GM19467 (cell line): ENCODE data around the gene VMO1.

Experiments
- ATAC-seq: cut with Tn5 transposase; IDR thresholded peaks from one replicate; pipeline ENCODE4 v1.9.1; 2021; ENCODE audit warnings: mild to moderate bottlenecking, moderate library complexity; ENCODE audit not compliant: unreplicated experiment

VMO1 gene

DNA sequence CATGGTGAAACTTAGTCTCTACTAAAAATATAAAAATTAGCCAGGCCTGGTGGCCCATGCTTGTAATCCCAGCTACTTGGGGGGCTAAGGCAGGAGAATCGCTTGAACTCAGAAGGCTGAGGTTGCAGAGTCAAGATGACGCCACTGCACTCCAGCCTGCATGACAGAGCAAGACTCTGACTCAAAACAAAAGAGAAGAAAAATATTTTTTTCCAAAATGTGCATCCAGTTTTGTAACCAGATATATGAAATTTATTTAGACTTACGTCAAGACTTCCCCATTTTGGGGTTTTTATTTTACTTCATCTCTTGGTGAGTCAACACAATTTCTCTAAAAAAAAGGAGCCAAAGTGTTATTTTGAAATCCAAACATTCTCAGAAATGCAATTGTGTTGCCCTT lies 20.0 kb downstream of the VMO1 start:
- no peak for ATAC-seq

DNA sequence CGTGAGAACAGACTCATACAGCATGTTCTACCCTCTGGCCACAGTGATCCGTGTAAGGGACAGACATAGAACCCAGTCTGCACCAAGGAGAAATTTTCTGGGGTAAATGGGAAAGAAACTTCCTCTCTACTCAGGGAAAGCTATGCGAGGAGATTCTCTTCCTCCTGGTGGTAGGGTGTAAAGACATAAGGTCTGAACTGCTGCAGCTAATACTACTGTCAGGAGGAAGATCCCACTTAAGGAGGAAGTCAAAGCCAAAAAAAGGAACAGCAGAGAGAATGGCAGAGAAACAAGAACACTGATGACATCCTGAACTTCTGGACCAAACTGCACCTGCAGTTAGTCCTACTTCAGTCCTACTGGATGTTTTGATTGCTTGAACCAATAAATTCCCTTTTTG lies 21.6 kb downstream of the VMO1 start:
- no peak for ATAC-seq

DNA sequence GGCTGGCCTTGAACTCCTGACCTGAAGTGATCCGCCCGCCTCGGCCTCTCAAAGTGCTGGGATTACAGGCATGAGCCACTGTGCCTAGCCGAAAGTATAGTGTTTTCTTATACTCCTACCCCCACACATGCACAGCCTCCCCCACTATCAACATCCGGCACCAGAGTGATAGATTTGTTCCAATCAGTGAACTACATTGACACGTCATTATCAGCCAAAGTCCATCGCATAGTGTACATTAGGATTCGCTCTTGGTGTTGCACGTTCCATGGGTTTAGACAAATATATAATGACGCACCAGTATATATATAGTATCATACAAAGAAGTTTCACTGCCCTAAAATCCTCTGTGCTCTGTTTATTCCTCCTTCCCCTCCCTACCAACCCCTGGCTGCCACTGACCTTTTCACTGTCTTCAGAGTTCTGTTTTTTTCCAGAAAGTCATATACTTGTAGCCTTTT lies 26.4 kb downstream of the VMO1 start:
- ATAC-seq, result no peak

DNA sequence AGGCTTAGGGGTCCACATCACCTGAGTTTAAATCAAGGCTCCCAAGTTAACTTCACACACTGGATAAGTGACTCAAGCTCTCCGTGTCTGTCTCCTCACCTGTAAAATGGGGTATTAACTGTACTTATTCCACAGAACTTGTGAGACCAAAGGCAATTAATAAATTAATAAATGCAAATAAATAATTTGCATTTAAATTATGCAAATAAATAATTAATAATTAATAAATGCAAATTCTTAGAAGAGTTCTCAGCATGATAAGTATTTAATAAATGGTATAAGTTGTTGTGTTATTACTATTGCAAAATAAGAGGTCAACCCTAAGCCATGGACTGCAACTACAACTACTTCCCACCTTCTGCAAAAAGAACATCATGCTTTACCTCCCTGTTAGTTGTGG lies 32.8 kb downstream of the VMO1 start:
- ATAC-seq, result no peak

DNA sequence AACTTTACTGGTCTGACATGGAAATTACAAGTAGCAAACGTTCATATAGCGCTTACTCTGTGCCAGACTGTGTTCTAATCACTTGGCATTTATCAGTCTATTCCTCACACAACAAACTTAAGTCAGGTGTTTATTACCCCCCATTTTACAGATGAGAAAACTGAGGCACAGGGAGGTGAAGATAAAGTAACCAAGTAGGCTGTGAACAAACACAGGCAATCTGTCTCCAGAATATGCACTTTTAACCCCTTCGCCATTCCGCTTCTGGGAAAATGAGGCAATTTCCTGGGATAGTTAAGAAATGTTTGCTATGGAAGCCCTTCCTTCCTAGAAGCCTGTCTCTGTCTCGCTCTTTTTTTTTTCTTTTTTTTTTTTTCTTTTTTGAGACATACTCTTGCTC lies 34.2 kb downstream of the VMO1 start:
- no peak for ATAC-seq

DNA sequence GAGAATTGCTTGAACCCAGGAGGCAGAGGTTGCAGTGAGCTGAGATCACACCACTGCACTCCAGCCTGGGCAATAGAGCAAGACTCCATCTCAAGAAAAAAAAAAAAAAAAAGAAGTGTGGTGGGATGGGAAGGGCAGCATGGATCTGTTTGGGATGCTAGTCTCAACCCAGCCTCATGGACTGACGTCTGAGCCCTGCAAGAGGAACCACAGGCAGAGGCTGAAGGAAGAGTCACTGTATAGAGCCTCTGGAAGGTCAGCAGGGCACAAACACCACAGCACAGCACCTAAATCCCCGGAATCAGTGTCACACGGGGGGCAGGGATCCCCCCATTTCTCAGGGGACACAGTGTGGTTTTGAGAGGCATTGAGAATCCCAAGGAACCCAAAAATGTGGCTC lies 35.6 kb downstream of the VMO1 start:
- ATAC-seq, result no peak

DNA sequence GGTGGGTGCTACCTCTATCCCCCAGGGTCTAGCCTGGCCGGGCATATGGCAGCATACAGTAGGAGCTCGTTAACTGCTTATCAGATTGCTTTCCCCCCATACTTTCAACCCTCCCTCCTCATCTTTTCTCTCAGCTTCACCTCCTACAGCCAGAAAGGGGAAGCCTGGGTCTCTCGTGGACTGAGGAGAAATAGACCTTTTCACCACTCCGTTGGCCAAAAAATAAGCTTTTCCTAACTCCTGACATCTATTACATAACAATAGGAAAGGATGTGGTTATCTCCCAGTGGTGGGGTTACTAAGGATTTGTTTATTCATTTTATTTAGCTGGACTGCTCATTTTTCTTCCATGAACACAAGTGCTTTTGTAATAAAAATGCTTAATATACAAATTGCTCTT lies 37.5 kb downstream of the VMO1 start:
- ATAC-seq, result no peak

DNA sequence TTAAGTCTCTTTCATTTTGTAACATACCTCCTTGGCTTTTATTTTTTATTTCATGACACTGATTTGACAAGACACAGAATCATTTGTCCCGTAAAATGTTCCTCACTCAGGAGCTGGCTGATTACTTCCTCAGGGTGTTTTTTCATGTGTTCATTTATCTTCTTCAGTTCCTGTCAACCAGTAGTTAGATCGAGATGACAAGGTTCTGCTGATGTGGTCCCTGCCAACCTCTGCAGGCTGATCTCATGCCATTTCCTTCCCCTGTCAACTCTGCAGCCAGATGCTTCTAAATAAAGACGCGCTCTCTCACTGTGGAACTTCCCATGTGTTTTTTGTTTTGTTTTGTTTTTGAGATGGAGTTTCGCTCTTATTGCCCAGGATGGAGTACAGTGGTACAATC lies 38.3 kb downstream of the VMO1 start:
- no peak for ATAC-seq

DNA sequence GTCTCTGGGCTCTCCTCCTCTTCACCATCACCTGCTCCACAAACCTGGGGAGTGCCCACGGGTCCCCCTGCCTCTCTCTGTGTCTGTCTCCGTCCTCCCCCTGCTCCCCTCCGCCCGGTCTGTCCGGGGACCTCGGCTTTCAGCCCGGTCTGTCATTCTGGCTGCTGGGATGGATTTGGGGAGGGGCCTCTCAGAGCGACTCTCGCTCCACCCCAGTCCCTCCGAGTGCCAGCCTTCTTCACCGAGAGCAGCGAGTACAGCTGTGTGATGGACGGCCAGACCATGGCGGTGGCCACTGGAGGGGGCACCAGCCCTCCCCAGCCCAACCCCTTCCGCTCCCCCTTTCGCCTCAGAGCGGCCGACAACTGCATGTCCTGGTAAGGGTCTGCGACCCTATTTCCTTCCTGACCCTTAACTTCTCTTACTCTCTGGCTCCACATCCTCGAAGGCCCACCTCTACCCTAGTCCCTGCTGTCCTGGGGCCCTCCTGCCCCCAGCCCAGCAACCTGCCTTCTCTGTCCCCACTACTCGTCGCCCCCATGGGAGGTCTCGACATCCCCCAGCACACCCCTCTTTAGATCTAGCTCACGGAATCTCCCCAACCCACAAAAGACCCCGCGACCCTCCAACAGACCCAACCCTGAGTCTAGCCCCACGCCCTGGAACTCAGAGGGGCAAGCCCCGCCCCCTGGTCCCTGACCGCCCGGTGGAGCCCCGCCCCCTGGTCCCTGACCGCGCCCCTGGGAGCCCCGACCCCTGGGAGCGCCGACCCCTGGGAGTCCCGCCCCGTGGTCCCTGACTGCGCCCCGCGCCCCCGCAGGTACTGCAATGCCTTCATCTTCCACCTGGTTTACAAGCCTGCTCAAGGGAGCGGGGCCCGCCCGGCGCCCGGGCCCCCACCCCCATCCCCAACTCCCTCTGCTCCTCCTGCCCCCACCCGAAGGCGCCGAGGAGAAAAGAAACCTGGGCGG lies 40.9 kb downstream of the VMO1 start:
- no peak for ATAC-seq

DNA sequence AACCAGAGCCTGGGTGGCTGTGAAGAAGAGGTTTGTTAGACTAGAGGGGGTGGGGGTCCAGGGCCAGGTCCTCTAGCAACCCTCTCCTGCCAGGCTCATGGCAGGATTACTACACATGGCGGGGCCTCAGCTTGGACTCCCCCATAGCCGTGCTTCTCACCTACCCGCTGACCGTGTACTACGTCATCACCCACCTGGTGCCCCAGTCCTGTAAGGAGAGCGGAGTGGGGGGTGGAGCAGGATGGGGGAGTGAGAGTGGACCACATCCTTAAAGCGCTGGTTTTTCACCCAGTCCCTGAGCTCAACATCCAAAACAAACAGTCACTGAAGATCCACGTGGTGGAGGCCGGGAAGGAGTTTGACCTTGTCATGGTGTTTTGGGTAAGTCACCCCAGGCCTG lies 42.3 kb downstream of the VMO1 start:
- no peak for ATAC-seq

DNA sequence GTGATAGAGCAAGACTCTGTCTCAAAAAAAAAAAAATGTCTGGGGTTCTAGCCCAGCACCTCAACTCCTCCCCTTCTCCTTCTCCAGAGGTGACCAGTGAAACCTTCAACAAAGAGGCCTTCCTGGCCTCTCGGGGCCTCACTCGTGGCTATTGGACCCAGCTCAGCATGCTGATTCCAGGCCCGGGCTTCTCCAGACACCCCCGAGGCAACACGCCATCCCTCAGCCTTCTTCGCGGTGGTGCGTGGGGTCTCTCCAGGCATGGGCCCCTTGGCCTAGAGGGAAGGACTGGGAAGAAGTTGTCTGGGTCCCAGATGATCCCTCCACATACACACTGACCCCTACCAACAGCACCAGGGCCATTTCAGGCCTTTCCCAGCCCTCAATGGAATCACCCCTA lies 42.9 kb downstream of the VMO1 start:
- ATAC-seq, result no peak

DNA sequence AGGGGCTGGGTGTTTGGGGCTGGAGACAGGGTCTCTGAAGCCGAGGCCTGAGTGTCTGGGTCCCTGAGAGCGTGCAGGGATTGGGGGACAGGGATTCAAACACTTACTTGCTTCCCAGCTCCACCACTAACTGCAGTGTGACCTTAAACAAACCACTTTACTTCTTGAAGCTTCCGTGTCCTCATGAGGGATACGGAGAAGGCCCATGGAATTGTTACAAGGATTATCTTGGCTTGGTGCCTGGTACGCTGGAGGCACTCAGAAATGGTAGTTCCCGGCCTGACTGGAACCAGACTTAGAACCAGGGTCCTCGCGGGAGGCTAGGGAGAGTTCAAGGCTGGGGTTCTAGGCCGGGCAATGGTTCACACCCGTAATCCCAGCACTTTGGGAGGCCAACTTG lies 43.5 kb downstream of the VMO1 start:
- no peak for ATAC-seq

DNA sequence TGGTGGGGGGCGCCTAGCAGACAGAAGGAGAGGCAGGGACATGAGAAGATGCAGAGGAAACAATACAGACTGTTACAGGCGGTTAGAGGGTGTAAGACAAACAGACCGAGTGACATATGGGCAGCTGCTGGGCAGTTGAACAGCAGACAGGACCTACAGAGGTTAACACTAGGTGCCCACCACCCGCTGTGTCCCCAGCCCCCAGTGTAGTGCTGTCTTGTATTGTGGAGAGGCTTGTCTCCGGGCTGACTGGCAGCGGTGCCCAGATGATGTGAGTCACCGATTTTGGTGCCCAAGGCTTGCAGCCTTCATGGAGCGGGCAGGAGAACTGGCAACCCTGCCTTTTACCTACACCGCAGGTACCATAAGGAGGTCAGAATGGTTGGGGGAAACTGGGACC lies 44.0 kb downstream of the VMO1 start:
- no peak for ATAC-seq

DNA sequence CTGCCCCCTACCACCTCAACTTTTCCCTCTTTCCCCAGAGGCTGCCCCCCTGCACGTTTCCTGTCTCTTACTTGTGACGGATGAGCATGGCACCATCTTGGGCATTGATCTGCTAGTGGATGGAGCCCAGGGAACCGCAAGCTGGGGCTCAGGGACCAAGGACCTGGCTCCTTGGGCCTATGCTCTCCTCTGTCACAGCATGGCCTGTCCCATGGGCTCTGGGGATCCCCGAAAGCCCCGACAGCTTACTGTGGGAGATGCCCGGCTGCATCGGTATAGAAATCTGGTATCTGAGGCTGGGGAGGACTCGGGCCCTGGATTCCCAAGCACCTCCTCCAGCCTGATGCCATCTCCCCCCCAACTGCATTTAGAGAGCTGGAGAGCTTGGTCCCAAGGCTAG lies 44.6 kb downstream of the VMO1 start:
- no peak for ATAC-seq

DNA sequence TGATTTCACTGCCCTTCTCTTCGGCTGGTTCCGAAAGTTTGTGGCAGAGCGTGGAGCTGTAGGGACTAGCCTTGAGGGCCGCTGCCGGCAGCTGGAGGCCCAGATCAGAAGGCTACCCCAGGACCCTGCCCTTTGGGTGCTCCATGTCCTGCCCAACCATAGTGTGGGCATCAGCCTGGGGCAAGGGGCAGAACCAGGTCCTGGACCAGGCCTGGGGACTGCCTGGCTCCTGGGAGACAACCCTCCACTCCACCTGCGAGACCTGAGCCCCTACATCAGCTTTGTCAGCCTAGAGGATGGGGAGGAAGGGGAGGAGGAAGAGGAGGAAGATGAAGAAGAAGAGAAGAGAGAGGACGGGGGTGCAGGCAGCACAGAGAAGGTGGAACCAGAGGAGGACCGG lies 45.6 kb downstream of the VMO1 start:
- ATAC-seq, result no peak

DNA sequence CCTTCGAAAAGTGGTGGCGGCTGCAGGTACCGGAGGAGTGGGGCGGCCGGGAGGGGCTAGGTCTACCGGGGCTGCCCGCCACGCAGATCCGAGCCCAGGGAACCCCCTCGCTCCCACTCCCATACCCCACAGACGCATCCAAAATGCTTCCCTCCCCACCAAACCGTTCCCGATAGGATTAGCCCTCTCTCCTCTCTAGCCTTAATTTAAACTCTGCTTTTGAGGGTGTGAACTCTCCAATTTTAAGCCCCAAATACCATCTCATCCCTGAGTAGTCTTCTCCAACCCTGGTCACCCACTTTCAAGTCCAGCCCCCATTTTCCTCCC lies 46.2 kb downstream of the VMO1 start:
- ATAC-seq, result no peak

DNA sequence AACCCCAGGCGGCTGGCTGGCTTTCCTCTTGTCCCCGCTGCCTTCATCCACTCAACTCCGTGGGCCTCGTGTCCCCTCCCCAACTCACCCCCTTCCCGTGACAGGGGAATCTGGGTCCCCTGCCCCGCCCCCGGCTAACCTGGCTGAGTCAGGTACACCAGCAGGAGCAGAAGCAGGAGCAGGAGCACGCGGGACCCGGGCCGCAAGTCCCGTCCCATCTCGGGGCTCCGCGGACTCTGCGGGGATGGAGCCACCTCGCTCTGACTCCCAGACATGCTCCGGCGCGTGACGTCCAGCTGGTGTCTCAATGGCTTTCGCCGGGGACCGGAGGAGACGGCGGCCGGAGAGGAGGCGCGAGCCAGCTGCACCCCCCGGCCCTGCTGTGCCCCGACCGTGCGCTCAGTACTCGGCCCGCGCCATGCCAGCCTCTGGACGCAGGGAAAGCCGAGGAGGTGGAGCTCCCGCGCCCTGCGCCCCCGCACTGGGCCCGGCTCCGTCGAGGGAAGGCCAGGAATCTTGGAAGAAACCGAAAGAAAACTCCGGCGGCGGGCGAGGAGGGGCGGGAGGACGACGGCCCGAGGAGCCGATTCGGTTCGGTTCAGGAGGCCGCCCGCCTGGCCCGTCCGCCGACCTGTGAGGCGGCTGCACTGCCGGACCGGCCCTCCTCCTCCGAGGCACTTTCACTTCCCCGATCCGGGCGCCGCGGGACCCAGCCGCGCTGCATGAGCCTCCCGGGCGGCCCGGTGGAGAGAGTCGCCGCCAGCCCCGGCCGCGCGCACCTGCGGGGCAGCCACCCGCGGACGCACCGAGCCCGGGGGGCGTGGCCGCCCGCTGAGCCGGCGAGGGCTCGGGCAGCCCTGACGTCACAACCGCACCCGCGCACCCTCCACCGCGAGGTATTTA lies 46.8 kb downstream of the VMO1 start, which contains the start of the genes CXCL16 and ZMYND15:
Gene CXCL16, minus strand, starts transcription at position 807 of the 903 bp plus-strand sequence. Its CDS starts 589 bp downstream, at position 218.
Gene ZMYND15, plus strand, starts transcription at position 712 of the 903 bp plus-strand sequence. CDS start 716 bp downstream, outside the sequence.
- no peak for ATAC-seq

DNA sequence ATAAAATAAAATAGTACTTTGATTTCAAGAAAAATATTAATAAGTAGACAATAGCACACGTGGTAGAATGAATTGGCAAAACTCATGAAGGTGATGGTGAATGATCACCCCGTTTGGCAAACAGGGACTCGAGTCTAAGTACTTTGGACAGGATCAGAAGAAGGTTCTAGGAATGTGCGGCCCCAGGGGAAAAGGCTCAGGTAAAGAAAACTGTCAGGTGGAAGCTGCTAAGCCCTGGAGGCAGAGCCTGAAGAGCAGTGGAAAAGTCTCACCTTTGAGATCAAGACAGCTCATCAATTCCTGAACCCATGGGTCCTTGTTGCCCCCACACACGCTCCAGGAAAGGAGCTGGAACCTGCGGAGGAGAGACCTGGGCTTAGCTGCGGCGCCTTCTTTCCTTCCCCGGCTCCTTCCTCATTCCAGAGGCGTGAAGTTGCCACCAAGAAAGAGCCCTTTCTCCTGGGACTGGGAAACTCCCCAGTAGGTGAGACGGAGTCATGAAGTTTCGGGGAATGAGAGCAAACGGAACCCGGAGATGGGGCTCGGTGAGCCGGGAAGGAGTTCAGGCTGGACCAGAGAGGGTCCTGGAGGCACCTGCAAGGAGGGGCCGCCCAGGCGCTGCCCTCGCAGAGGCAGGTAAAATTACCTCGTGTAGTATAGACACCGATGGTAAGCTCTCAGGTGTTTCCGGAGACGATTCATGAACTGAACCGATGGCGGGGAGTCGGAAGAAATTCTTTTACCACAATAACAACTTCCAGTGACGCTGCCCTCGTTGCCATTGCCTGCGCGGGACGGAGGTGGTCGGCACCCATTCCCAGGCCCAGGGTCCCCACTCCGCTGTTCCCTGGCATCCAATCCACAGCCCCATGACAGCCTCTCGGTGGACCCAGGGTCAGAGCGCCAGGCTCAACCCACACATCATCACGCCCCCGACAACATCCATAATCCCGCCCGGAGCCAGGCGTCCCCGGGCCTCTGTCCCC lies 47.7 kb downstream of the VMO1 start:
- ATAC-seq, result no peak

DNA sequence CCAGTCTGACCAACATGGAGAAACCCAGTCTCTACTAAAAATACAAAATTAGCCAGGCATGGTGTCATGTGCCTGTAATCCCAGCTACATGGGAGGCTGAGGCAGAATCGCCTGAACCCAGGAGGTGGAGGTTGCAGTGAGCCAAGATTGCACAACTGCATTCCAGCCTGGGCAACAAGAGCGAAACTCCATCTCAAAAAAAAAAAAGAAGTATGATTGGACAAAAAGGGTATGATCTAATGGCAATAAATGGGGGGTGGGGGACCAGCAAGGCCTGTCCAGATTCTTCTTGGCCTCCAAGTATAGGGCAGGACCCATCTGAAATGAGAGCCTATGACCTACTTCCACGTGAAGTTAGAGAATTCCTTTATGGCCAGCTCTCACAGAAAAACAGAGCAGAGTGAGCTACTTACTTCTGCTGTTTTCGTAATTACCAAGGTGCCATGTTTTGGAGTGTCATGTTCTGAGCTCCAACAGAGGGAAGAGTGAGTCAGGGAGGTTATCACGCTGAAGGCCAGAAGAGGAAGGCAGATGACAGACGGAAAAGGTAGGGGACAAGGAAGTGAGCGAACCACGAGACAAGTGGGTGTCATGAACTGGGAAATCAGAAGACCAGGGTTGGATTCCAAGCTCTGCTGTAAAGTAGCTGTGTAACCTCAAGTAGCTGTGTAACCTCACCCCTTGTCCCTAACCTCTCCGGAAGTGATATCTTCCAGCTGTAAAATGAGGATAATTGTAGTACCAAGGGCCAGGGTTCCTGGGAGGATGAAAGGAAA lies 50.1 kb downstream of the VMO1 start:
- no peak for ATAC-seq
